NCI-H146 (cell line): ENCODE results near the gene AGPAT1.
"Not testable (repeated sequence)": the region's sequence is repeated elsewhere in the genome, so short reads cannot be mapped to it uniquely, and the experiment has no call there.

ENCODE experiments used
- DNase-seq: peaks from one replicate; lab custom pipeline; 2025; lab: John Stamatoyannopoulos, UW

The AGPAT1 gene, protein sequence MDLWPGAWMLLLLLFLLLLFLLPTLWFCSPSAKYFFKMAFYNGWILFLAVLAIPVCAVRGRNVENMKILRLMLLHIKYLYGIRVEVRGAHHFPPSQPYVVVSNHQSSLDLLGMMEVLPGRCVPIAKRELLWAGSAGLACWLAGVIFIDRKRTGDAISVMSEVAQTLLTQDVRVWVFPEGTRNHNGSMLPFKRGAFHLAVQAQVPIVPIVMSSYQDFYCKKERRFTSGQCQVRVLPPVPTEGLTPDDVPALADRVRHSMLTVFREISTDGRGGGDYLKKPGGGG

DNA sequence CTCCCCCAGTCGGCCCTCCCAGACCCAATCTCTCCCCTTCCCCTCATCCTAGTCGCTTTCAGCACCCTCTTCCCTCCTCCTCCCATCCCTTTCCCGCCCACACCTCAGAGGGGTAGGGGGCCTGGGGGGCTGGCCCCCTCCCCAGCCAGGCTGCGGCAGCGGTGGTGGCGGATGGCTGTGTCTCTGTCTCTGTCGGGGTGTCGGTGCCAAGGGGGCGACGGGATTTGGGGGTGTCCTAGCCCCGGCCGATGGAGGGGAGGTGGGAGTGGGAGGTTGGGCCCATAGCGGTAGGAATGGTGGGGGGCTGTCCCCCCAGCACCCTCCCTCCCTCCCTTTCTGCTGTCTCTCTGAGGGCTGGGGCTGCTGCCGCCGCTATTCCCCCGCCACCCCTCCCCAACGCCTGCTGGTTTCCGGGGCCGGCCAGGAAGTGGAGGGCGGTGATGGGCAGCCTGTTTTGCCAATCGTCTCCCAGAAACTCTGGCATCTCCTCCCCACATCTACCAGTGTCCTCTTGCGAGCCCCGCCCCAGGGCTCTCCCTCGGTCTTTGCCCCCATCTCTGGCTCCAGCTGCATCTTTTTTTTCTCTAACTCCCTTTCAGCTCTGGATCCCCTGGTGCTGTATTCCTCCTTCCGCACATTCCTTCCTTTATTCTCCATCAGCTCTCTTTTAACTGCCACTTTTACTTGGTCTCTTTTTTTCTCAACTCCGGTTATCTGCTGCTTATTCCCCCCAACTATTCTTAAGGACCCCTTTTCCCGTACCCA lies at the start of gene AGPAT1:
TSS of gene AGPAT1 (minus strand) at position 374 of the 765 bp plus-strand sequence. CDS start 4,588 bp downstream, outside the sequence.
- DNase-seq, result peak; percentile 97

DNA sequence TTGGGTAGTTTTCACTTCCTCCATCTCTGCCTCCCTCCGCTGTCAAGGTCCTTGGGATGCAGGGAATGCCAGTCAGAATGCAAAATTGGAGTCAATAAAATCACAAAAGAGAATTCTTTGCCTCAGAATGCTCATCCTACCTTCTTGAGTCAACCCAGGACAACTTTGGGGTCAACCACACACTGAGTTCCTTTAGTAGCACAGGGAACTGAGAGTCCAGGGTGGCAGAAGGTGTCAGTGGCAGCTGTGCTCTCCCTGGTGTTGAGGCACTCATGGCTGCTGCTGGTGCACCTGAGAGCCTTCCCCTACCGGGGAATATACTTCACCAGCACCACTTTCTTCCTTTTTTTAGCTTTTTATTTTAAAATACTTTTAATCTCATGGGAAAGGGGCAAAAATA lies 48.8 kb upstream of the AGPAT1 start:
- no peak for DNase-seq

DNA sequence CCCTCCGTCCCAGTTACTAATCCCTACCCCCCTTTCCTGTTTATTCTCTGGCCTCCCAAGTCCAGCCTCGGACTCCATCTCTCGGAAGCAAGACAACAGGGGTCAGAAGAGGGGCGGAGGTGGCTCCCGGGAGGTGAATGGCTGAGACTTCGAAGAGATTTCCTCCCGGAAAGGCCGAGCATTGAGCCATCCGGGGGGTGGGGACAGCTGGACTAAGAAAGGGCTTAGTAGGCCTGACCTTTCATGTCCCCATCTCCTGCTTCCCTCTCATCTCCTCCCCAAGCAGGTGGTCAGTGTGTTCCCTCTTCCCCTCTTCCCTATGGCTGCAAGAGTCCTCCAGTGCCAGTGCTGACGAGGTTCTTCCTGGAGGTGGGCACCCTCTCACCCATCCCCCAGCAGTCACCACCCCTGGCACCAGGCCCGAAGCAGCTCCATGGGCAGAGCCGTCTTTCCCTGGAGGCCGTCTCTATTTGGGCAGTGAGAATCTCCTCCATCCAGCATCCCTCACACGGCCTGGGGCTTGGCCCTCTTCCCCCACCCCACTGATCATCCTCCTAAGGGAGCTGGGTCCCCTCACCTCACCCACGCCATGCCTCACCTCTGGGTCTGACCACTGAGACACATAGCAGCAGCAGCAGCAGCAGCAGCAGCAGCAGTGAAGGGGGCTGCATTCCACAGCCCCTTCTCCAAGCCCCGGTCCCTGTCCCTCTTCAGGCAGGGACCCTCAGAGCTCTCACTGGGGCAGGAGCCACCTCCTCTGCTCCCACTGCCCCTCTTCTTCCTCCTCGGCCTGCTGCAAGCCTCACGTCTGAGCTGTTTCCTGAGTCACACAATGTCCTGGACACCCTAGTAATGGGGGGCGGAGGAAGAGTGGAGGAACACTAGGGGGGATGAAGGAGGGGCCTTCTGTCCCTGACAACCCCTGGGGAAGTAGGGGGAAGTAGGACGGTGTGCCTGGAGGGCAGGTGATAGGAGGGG lies 47.7 kb upstream of the AGPAT1 start, which contains the start of gene NOTCH4:
TSS of gene NOTCH4 (minus strand) at position 810 of the 978 bp plus-strand sequence. CDS start at position 671, 139 bp downstream.
- no peak for DNase-seq

DNA sequence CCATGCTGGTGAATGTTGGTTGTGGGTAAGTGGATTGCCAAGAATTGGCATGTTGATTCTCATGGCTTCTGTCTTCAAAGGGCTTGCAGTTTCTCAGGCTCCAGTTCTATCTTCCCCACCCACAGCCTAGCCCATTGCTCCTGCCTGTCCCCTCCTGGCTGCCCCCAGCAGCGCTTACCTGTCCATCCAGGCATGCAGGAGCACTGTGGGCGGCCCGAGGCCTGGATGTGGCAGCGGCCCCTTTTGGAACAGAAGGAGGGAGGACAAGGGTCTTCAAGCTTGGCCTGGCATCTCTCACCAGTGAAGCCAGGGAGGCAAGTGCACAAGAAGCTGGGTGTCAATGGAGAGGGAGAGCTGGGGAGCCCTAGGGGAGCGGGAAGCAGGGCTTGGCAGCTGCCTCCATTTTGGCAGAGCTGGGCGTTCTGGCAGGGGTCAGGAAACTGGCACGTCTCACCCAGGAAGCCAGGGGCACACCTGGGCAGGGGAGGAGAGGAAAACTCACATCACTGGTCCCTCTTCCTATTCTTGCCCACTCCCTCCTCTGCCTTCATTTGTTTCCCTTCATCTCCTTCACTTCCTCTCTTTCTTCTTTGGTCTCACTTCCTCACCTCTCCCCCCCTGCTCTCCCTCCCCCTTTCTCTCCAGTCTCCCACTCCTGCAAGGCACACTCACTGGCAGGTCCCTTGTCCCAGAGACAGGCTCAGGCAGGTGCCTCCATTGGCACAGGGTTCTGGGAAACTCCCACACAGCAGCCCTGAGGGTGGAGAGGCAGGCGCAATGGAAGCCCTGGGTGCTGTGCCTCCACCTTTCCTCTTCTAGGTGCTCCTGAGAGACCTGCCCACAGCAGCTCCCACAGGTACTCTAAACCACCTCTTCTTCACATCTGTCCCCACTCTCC lies 46.7 kb upstream of the AGPAT1 start:
- no peak for DNase-seq

DNA sequence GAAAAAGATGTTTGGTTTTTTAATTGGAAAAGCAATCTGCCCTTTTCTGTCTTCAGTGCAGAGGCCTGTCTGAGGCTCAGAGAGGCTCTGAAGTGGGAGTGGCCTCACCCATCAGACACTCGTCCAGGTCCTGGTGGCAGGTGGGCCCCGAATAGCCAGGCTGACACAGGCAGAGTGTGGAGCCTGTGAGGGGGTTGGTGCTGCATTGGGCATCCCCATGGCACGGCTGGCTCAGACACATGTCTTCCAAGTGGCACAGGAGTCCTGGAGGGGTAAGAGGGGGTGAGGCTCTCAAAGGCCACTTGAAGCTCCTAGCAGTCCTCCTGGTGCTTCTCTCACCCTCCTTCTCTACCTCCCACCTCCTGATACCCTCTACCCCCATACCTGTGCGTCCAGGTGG lies 44.1 kb upstream of the AGPAT1 start:
- DNase-seq, result no peak

DNA sequence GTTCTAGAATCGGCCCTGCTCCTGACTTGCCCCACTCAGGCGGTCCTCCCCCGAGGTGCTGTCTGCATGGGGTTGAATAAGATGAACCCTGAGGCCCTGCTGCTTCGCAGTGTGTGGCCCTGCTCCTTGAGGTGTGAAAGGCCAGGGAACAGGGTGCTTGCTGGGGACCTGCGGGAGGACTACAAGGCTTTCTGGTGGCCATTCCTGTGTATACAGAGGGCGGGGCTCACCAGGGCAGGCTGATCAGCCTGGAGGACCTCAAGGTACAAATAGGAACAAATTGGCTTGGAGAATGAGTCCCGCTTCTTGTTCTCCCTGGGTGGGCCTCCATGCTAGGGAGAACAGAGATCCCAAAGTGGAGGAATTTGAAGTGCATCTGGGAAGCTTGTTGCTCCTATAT lies 42.3 kb upstream of the AGPAT1 start:
- no peak for DNase-seq

DNA sequence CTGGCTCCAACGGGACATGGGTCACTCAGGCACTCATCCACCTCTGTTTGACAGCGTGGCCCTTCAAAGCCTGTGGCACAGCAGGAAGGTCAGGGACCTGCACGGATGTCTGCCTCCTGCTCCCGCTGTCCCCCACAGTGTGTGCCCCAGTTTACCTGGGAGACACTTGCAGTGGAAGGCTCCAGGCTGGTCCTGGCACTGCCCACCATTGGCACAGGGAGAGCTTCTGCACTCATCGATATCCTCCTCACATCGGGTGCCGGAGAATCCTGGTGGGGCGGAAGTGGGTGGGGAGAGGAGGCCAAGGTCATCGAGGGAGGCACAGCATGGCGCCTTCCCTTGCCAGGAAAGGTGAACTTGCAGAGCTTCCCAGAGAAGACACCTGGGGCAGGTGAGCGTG lies 41.1 kb upstream of the AGPAT1 start:
- DNase-seq, result peak; percentile 46

DNA sequence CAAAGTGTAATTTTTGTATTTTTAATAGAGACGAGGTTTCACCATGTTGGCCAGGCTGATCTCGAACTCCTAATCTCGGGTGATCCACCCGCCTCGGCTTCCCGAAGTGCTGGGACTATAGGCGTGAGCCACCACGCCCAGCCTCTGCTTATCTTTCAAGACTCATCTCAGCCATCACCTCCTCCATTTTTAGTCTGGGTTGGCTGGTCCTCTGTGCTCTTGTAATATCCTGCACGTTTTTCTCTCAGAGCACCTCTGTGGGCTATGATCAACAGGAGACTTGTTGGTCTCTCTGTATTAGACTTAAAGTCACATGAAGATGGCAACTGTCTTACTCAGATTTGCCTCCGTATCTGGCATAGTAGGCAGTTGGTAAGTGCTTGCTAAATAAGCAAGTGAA lies 40.4 kb upstream of the AGPAT1 start:
- no peak for DNase-seq

DNA sequence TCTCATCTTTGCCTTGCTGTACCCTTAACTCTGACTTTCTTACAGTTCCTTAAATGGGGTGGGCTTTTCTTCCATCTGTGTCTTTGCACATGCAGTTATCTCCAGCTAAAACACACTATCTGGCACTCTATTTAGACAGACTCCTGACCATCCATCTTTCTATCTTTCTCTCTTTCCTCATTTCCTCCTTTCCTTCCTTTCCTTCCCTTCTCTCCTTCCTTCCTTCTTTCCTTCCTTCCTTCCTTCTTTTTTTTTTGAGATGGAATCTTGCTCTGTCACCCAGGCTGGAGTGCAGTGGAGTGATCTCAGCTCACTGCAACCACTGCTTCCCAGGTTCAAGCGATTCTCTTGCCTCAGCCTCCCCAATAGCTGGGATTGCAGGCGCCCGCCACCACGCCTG lies 39.7 kb upstream of the AGPAT1 start:
- DNase-seq, result no peak

DNA sequence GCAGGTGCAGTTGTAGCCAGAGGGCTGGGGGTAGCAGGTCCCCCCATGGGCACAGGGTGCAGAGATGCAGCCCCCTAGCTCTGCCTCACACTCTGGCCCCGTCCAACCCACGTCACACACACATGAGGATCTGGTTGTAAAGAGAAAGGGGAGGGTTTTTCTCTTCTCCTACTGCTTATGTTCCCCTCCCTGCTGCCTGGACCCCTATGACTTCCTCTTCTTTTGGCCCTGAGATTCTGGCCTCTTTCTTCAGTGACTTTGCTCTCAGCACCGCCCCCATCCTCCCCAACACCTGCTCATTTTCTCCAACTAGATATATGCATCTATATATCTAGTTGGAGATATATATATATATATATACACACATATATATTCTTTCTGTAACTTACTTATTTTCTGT lies 38.2 kb upstream of the AGPAT1 start:
- DNase-seq, result no peak

DNA sequence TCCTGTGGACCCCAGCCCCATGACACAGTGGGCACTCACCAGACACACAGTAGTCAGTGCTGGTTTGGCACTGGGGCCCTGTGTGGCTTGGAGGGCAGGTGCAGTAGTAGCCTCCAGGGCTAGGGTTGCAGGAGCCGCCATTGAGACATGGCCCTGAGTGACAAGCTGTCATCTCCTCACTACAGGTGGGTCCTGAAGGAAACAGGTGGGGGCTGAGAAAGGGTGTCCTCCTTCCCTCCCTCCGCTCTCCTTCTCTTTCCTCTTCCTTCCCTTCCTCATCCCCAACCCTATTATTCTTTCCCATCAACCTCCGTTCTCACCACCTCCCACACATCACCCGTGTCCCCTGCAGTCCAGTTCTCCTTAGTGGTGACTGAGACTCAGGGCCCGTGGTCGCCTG lies 37.8 kb upstream of the AGPAT1 start:
- no peak for DNase-seq

DNA sequence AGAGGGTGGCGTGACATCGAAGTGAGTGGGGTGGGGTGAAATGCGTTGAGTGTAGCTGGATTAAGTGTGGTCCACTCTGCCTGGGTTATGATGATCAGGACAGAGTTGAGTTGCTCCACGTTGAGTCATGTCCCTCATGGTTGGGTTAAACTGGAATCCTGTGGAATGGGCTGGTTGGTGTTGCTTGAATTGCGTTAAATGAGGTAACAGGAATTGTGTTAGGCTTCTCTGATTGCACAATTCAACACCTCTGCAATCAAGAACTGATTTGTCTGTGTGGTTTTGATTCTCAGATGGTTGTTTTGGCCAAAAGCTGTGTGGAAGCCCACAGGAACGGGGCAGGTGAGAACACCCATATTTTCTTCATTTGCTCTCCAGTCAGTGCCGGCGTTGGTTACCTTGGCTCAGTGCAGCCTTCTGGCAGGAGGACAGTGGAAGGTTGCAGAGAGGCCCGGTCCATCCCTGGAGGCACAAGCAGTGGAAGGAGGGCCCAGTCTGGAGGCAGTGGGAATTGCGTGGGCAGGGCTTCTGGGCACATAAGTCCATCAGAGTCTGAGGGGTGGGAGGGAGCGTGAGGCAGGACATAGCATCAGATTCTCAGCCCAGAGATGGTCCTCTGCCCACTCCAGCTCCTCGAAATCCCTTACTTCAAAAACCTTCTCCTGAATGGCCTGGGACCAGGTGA lies 36.3 kb upstream of the AGPAT1 start:
- DNase-seq, result no peak

DNA sequence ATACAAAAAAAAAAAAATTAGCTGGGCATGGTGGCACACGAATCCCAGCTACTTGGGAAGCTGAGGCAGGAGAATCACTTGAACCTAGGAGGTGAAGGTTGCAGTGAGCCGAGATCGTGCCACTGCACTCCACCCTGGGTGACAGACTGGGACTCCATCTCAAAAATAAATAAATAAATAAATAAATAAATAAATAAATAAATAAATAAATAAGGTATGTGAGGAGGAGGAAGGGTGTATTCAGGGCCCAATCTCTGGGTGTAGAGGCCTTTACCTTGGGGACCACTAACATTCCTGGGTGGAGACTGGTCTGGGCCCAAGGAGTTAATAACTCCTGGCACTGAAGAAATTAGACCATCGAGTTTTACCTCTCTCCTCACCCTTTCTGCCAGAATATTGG lies 35.5 kb upstream of the AGPAT1 start:
- DNase-seq, result not testable (repeated sequence)

DNA sequence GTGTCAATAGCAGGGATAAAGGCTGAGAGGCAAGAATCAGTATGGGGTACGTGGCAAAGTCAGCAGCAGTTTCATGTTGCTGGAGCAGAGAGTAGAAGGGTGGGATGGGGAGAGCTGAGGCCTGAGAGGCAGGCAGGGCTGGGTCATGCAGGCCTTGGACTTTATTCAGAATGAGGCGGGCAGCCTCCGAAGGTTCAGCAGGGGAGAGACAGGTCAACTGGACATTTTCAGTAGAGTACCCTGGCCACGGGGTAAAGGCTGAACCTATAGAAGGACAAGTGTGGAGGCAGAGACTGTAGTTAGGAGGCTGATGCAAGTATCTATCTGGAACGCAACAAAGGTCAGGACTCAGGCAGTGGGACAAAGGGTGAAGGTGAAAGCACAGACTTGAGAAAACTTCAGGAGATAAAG lies 34.3 kb upstream of the AGPAT1 start:
- DNase-seq, result no peak

DNA sequence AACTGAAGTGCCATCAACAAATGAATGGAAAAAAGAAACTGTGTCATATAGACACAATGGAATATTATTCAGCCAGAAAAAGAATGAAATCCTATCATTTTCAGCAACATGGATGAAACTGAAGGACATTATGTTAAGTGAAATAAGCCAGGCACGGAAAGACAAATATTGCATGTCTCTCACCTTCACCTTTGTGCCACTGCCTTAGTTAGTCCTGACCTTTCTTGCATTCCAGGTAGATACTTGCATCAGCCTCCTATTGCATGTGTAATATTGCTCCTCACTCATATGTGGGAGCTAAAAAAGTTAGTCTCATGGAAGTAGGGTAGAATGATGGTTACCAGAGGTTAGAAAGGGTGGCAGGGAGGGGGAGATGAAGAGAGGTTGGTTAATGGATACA lies 33.1 kb upstream of the AGPAT1 start:
- DNase-seq, result no peak

DNA sequence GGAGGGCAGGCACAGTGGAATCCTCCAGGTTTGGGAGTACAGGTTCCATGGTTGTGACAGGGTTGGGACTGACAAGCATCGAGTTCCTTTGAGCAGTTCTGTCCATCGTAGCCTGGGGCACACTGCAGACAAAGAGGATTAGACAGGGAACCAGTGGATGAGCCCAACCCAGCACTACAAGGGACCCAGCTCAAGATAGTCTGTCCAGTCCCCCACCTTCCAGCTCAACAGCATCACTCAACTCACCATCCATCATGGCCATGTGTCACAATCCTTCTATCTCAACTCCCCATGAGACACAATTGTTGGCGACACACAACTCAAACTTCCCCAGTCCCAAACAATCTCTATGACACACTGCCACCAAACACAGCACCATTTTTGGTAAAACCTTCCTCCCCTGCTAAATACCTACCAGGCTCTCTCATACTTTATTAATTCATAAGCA lies 28.4 kb upstream of the AGPAT1 start:
- no peak for DNase-seq

DNA sequence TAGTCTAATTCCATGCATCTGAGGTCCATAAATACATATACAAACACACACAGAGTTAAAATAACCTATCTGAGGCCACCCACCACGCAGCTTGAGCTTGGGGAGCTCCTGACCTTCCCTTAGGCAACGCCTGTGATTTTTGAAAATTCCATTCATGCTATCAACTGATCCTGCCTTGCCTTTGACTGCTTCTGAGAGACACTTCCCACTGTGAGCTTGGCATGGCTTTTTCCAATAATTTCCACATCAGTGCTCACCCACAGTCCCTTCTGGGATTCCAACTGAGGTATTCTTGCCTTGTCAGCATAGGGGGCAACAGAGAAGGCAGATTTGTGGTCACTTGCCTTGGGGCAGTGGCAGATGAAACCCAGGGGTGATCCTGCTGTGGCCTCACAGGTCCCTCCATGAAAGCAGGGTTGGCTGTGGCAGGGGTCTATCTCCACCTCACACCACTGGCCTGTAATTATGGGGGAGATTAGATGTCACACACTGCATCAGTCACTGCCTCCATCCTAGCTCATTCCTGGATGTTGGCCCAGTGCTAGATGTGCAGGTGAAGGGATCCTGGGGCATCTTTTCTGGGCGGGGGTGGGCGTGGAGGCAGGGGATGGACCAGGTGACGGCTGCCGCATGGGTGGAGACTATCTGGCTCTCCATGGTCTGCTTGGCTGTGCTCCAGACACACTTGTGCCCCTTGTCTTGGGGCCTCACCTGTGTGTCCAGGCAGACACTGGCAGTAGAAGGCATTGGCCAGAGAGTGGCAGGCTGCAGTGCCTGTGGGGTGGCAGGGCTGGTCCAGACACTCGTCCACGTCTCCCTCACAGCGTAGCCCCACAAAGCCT lies 27.8 kb upstream of the AGPAT1 start:
- DNase-seq, result peak; percentile 36

DNA sequence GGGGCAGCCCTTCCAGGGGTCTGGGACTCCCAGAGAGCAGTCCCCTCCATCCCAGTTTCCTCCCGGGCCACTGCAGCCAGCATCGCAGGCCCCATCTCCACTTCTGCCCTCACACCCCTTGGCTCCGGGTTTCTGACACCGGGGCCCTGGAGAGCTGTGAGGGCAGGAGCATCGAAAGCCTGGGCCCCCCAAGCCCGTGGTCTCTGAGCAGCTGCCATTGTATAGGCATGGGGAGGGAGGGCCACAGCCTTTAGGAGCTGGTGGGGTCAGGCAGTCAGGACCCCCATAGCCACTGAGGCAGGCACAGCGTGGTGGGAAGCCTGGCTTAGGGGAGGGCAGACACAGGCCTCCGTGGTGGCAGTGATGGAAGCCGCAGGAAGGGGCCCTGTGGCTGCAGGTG lies 26.3 kb upstream of the AGPAT1 start:
- DNase-seq, result no peak

DNA sequence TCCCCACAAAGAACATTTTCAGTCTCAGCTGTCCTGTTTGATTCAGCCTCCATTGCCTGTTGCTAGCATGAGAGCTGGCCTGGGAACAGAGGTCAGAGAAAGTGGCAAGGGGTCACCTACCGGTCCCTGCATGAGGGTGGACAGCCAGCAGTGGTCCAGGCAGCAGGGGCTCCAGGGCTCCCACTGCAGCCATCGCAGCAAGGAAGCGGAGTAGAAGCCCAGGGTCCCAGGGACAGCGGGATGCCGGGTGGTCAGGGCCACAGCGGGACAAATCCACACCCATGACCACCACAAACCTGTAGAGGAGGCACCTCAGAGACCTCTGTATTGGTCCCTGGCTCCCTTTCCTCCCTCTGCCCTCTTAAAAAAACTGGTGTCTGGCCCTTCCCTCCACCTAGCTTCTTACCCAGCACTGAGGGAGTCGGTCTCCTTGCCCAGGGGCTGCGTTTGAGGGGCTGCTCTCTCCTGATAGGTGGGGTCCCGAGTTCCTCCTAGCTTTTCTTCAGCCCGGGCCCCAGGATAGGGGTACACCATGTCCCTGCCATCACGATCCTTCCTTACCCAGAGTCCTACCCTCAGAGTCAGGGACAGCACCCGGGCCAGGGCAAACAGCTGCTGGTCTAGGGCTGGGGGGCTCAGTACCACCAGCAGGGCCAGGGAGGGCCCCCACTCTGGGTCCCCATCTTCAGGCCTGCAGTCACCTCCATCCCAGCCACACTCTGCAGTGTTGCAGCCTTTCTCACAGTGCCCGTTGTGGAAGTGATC lies 25.0 kb upstream of the AGPAT1 start:
- DNase-seq, result no peak
